HepG2 (cell line): ENCODE measurements around the gene DDIT4. TPM values are rescaled to one million over a fixed set of nuclear protein-coding genes. Genes with fewer than 3 reads are reported as not detected.

Experiments
- CBX5 ChIP-seq: sonication (generic); formaldehyde crosslinking; IDR thresholded peaks from 2 replicates; pipeline ENCODE4 v1.4.0; 2020; ENCODE audit warnings: missing genetic modification reagents, borderline replicate concordance
- CHCHD3 ChIP-seq: sonication (generic); formaldehyde crosslinking; IDR thresholded peaks from 2 replicates; pipeline ENCODE4 v1.8.0; 2022; ENCODE audit warnings: mild to moderate bottlenecking, missing genetic modification reagents, moderate library complexity
- HOXA3 ChIP-seq: sonication (generic); formaldehyde crosslinking; IDR thresholded peaks from 2 replicates; pipeline ENCODE4 v1.5.0; 2020; ENCODE audit warnings: missing genetic modification reagents
- KAT2B ChIP-seq: fragments of 150-350 bp; IDR thresholded peaks from 2 replicates; pipeline ENCODE4 v1.6.1; 2014; ENCODE audit warnings: low read depth, low read length, borderline replicate concordance
- MEIS1 ChIP-seq: sonication (generic); formaldehyde crosslinking; IDR thresholded peaks from 2 replicates; pipeline ENCODE4 v1.9.0; 2021; ENCODE audit warnings: mild to moderate bottlenecking, missing genetic modification reagents, moderate library complexity, borderline replicate concordance
- NCOA1 ChIP-seq: sonication (generic); formaldehyde crosslinking; IDR thresholded peaks from 2 replicates; pipeline ENCODE4 v1.9.0; 2021; ENCODE audit warnings: missing genetic modification reagents
- RBFOX2 ChIP-seq: fragments of 200-400 bp; formaldehyde crosslinking; IDR thresholded peaks from 2 replicates; pipeline ENCODE4 v1.6.1; 2017; ENCODE audit warnings: low read depth, mild to moderate bottlenecking, low read length
- SMARCE1 ChIP-seq: fragments of 450-650 bp; IDR thresholded peaks from 2 replicates; pipeline ENCODE4 v1.6.1; 2017; ENCODE audit warnings: borderline replicate concordance
- ZBTB8A ChIP-seq: sonication (generic); formaldehyde crosslinking; IDR thresholded peaks from 2 replicates; pipeline ENCODE4 v1.4.0; 2020; ENCODE audit warnings: mild to moderate bottlenecking, low read depth, missing genetic modification reagents, borderline replicate concordance
- ZFAT ChIP-seq: sonication (generic); formaldehyde crosslinking; conservative IDR thresholded peaks from 2 replicates; pipeline ENCODE4 v1.8.1; 2023; ENCODE audit warnings: missing genetic modification reagents, inconsistent platforms
- ZMAT3 ChIP-seq: sonication (generic); formaldehyde crosslinking; conservative IDR thresholded peaks from 2 replicates; pipeline ENCODE4 v1.7.0; 2021; ENCODE audit warnings: missing genetic modification reagents
- ZNF136 ChIP-seq: sonication (generic); formaldehyde crosslinking; IDR thresholded peaks from 2 replicates; pipeline ENCODE4 v1.8.1; 2022; ENCODE audit warnings: low read depth, mild to moderate bottlenecking, moderate library complexity, missing genetic modification reagents
- ZNF143 ChIP-seq: sonication (generic); formaldehyde crosslinking; IDR thresholded peaks from 2 replicates; pipeline ENCODE4 v1.4.0; 2020; ENCODE audit warnings: missing genetic modification reagents
- ZNF547 ChIP-seq: sonication (generic); formaldehyde crosslinking; IDR thresholded peaks from 2 replicates; pipeline ENCODE4 v1.5.1; 2020; ENCODE audit warnings: mild to moderate bottlenecking, missing genetic modification reagents
- polyA plus RNA-seq, 8 experiments: library from polyadenylated mRNA; depleted of rRNA in 3 of 8; stranded (reverse) in 7 of 8; unstranded in 1 of 8; fragments of >200 nt; fragmentation: Illumina TruSeq in 4 of 8; extraction: Trizol in 4 of 8; gene quantifications; 2 replicates each; pipeline versions ENCODE4 v1.2.1 to v1.2.3, GENCODE V29; 2011 to 2016; ENCODE audit warnings: low read depth in 4 of 8, missing spikeins in 1 of 8, mixed read lengths in 1 of 8; ENCODE audit not compliant: insufficient read depth in 1 of 8
- total RNA-seq, 5 experiments: library from RNA; depleted of rRNA; stranded (reverse); fragments of >200 nt; fragmentation: Illumina TruSeq; extraction: Trizol; gene quantifications; 2 replicates each; pipeline ENCODE4 v1.2.3, GENCODE V29; 2016; ENCODE audit warnings: low read depth in 1 of 5
- TF ChIP-seq, protein P1 (sequence below): sonication (generic); formaldehyde crosslinking; IDR thresholded peaks from 2 replicates; pipeline ENCODE4 v1.4.0; 2020; ENCODE audit warnings: missing genetic modification reagents
- TF ChIP-seq, protein P2 (sequence below): sonication (generic); formaldehyde crosslinking; IDR thresholded peaks from 2 replicates; pipeline ENCODE4 v1.5.0; 2020; ENCODE audit warnings: mild to moderate bottlenecking, low read depth, missing genetic modification reagents, borderline replicate concordance
- TF ChIP-seq, protein P3 (sequence below): sonication (generic); formaldehyde crosslinking; IDR thresholded peaks from 2 replicates; pipeline ENCODE4 v1.5.0; 2020; ENCODE audit warnings: missing genetic modification reagents
- TF ChIP-seq, protein P4 (sequence below): sonication (generic); formaldehyde crosslinking; IDR thresholded peaks from 2 replicates; pipeline ENCODE4 v1.4.0; 2020; ENCODE audit warnings: missing genetic modification reagents, borderline replicate concordance
- TF ChIP-seq, protein P5 (sequence below): sonication (generic); formaldehyde crosslinking; IDR thresholded peaks from 2 replicates; pipeline ENCODE4 v1.4.0; 2020; ENCODE audit warnings: missing genetic modification reagents, mild to moderate bottlenecking, borderline replicate concordance

DDIT4 gene
- total and polyA plus RNA-seq, 2 of the 13 experiments (the other 11 are each of a cell fraction or from before 2014, with no cell fraction given): 35.6 to 40.7 TPM

DNA sequence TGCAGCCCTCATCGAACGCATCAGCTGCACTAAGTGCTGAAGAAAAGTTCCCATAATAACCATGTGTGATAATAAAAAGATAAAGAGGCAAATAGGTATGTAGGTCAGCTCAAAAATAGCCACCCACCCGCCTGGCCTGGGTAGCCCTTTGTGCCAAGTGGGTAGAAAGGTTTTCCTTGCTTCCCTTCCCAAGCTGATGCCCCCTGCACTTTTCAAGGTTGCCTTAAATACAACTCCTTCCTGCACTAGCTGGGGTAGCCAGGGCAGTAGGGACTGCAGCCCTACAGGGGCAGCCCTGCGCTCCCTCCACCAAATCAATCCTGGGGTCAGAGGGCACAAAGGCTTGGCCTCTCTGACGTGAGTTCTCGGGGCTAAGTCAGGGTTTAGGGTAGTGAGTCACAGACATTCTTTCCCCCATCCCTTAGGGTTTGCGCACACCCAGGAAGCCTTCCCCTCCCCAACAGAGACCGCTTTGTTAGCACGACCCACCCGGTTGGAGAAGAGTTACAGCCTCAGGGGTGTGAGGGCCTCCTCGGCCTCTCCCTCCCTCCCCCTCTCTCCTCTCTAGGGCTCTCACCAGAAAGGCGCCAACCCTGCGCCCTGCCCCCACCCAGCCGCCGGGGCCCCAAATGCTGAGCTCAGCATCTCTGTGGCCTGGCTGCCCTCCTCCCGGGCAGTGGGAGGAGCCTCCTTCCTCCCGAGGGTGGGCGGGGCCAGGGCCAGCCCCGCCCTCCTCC is 13.3 kb upstream of the DDIT4 start (continued):
- TF ChIP-seq, protein P1, sequence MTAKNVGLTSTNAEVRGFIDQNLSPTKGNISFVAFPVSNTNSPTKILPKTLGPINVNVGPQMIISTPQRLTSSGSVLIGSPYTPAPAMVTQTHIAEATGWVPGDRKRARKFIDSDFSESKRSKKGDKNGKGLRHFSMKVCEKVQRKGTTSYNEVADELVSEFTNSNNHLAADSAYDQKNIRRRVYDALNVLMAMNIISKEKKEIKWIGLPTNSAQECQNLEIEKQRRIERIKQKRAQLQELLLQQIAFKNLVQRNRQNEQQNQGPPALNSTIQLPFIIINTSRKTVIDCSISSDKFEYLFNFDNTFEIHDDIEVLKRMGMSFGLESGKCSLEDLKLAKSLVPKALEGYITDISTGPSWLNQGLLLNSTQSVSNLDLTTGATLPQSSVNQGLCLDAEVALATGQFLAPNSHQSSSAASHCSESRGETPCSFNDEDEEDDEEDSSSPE: peak; percentile 84
- TF ChIP-seq CHCHD3 (no peak), SMARCE1 (no peak), MEIS1 (CRISPR knock-in tag) (peak; percentile 29; the same call in 1 of the 2 replicates), ZNF136 (CRISPR knock-in tag) (no peak), ZMAT3 (CRISPR knock-in tag) (peak; percentile 91), ZFAT (CRISPR knock-in tag) (no peak), NCOA1 (no peak), ZNF547 (0 out of 2 replicates have a peak, but pooled peaks have one; percentile 23), HOXA3 (CRISPR knock-in tag) (peak; percentile 75), KAT2B (no peak), RBFOX2 (no peak), CBX5 (peak; percentile 7; the same call in 1 of the 2 replicates), ZNF143 (CRISPR knock-in tag) (no peak), ZBTB8A (CRISPR knock-in tag) (no peak)
- TF ChIP-seq, protein P2, sequence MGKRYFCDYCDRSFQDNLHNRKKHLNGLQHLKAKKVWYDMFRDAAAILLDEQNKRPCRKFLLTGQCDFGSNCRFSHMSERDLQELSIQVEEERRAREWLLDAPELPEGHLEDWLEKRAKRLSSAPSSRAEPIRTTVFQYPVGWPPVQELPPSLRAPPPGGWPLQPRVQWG (CRISPR knock-in tag): no peak
- TF ChIP-seq, protein P3, sequence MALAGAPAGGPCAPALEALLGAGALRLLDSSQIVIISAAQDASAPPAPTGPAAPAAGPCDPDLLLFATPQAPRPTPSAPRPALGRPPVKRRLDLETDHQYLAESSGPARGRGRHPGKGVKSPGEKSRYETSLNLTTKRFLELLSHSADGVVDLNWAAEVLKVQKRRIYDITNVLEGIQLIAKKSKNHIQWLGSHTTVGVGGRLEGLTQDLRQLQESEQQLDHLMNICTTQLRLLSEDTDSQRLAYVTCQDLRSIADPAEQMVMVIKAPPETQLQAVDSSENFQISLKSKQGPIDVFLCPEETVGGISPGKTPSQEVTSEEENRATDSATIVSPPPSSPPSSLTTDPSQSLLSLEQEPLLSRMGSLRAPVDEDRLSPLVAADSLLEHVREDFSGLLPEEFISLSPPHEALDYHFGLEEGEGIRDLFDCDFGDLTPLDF (CRISPR knock-in tag): no peak; the same call in 1 of the 2 replicates
- TF ChIP-seq, protein P4, sequence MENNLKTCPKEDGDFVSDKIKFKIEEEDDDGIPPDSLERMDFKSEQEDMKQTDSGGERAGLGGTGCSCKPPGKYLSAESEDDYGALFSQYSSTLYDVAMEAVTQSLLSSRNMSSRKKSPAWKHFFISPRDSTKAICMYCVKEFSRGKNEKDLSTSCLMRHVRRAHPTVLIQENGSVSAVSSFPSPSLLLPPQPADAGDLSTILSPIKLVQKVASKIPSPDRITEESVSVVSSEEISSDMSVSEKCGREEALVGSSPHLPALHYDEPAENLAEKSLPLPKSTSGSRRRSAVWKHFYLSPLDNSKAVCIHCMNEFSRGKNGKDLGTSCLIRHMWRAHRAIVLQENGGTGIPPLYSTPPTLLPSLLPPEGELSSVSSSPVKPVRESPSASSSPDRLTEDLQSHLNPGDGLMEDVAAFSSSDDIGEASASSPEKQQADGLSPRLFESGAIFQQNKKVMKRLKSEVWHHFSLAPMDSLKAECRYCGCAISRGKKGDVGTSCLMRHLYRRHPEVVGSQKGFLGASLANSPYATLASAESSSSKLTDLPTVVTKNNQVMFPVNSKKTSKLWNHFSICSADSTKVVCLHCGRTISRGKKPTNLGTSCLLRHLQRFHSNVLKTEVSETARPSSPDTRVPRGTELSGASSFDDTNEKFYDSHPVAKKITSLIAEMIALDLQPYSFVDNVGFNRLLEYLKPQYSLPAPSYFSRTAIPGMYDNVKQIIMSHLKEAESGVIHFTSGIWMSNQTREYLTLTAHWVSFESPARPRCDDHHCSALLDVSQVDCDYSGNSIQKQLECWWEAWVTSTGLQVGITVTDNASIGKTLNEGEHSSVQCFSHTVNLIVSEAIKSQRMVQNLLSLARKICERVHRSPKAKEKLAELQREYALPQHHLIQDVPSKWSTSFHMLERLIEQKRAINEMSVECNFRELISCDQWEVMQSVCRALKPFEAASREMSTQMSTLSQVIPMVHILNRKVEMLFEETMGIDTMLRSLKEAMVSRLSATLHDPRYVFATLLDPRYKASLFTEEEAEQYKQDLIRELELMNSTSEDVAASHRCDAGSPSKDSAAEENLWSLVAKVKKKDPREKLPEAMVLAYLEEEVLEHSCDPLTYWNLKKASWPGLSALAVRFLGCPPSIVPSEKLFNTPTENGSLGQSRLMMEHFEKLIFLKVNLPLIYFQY (CRISPR knock-in tag): no peak; the same call in 1 of the 2 replicates
- TF ChIP-seq, protein P5, sequence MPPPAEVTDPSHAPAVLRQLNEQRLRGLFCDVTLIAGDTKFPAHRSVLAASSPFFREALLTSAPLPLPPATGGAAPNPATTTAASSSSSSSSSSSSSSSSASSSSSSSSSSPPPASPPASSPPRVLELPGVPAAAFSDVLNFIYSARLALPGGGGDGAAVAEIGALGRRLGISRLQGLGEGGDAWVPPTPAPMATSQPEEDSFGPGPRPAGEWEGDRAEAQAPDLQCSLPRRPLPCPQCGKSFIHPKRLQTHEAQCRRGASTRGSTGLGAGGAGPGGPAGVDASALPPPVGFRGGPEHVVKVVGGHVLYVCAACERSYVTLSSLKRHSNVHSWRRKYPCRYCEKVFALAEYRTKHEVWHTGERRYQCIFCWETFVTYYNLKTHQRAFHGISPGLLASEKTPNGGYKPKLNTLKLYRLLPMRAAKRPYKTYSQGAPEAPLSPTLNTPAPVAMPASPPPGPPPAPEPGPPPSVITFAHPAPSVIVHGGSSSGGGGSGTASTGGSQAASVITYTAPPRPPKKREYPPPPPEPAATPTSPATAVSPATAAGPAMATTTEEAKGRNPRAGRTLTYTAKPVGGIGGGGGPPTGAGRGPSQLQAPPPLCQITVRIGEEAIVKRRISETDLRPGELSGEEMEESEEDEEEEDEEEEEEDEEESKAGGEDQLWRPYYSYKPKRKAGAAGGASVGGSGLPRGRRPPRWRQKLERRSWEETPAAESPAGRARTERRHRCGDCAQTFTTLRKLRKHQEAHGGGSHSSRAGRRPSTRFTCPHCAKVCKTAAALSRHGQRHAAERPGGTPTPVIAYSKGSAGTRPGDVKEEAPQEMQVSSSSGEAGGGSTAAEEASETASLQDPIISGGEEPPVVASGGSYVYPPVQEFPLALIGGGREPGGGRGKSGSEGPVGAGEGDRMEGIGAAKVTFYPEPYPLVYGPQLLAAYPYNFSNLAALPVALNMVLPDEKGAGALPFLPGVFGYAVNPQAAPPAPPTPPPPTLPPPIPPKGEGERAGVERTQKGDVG (CRISPR knock-in tag): no peak
